Stomach (tissue), 4 donors: ENCODE data around the gene SMPD2.

Experiments
- CTCF ChIP-seq, 7 experiments: fragments of 450-650 bp in 4 of 7; fragments of 200-600 bp in 3 of 7; sonication (generic) in 3 of 7; IDR thresholded peaks; one replicate each; pipeline ENCODE4 v1.5.1; 2016 to 2019; ENCODE audit warnings: antibody characterized with exemption in 7 of 7, control low read depth in 2 of 7, mild to moderate bottlenecking in 1 of 7
- POLR2A ChIP-seq, 4 donors: fragments of 450-650 bp; IDR thresholded peaks; one replicate each; pipeline ENCODE4 v1.6.1; 2016; ENCODE audit warnings: antibody characterized with exemption in 4 of 4, control low read depth in 2 of 4, mild to moderate bottlenecking in 1 of 4, moderate library complexity in 1 of 4

- TF ChIP-seq CTCF (IDR thresholded peaks at IDR 0.05), result peak in 1 of 7 experiments; percentile 39
- no peak for TF ChIP-seq POLR2A (IDR thresholded peaks at IDR 0.05)
Measured at GRCh38 chr6:109440331-109441068, at the start of gene SMPD2, which contains the start of gene PPIL6.
